Spleen (tissue), 7 donors: ENCODE results near the gene MTSS2.

Experiments used
- POLR2A ChIP-seq, 3 donors: fragments of 450-650 bp; IDR thresholded peaks; one replicate each; pipeline ENCODE4 v1.5.1; 2017; ENCODE audit warnings: antibody characterized with exemption in 3 of 3, mild to moderate bottlenecking in 1 of 3
- TF ChIP-seq, protein P1 (sequence below), 11 experiments: fragments of 200-600 bp in 7 of 11; fragments of 450-650 bp in 4 of 11; sonication (generic) in 4 of 11; IDR thresholded peaks in 8 of 11; conservative IDR thresholded peaks in 3 of 11; 1 replicate in 7 of 11; 2 replicates in 4 of 11; pipeline versions ENCODE4 v1.4.0 to v1.8.0; 2016 to 2021; ENCODE audit warnings: antibody characterized with exemption in 11 of 11, inconsistent platforms in 4 of 11, mild to moderate bottlenecking in 1 of 11
- donor health status: DM: no; HTN: no; CAD: no; lungs with moderate emphysema.
- donor health status: DM: no; HTN: no; CAD: no.
- donor health status: DM: no; HTN: no; CAD: no.

DNA sequence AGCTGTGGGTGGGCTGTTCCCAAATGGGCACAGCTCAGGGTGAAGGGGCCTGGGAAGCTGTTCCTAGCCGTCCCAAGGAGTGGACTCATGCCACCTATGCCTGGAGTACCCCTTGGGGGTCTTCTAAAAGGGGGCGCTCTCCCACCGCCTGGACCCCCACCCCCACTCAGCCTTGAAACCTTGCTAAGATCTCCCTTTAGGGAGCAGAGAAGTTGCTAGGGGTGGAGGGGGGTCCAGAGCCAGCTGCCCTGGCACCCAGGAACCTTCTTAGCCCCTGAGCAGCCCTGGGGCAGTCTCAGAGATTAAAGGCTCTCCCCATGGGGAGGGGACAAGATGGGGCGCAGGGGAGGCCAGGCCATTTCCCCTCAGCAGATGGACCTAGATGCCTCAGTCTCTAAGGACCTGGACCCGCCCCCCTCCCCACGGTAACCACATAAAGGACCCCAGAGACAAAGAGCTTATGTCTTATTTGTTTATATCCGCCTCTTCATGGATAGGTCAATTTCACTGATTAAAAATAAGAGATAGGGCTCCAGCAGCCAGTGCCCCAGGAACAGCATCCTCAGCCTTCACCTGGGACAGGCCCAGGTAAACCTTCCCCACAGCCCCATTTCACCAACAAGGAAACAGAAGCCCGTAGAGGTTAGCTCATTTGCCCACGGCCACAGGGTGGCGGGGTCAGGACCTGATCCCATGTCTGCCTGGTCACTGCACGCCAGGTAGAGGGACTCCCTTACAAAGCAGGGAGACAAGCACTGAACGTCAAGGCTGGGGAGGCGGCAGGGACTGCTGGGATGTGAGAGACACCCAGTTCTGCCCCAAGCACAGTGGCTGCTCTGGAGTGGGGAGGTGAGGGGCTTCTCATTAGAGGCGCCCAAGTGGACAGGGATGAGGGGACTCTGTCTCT, 3.4 kb downstream of the MTSS2 start:
- TF ChIP-seq, protein P1, sequence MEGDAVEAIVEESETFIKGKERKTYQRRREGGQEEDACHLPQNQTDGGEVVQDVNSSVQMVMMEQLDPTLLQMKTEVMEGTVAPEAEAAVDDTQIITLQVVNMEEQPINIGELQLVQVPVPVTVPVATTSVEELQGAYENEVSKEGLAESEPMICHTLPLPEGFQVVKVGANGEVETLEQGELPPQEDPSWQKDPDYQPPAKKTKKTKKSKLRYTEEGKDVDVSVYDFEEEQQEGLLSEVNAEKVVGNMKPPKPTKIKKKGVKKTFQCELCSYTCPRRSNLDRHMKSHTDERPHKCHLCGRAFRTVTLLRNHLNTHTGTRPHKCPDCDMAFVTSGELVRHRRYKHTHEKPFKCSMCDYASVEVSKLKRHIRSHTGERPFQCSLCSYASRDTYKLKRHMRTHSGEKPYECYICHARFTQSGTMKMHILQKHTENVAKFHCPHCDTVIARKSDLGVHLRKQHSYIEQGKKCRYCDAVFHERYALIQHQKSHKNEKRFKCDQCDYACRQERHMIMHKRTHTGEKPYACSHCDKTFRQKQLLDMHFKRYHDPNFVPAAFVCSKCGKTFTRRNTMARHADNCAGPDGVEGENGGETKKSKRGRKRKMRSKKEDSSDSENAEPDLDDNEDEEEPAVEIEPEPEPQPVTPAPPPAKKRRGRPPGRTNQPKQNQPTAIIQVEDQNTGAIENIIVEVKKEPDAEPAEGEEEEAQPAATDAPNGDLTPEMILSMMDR (IDR thresholded peaks at IDR 0.05 in 8 of 11, conservative IDR thresholded peaks at IDR 0.05 in 3 of 11): no peak
- TF ChIP-seq POLR2A (IDR thresholded peaks at IDR 0.05): no peak
